CD4-positive, alpha-beta T cell treated with Interleukin-4 for 4 hours (primary cell): ENCODE measurements around the gene THRA.
A peak's percentile ranks its signal among the peaks of the same experiment; 100 is the strongest.

ENCODE experiments used
- DNase-seq: peaks from one replicate; pipeline ENCODE4 v3.0.0-alpha.2; 2020

Gene THRA

GRCh38 chr17:40086150-40087044, 23.6 kb downstream of the THRA start:
- peak; percentile 49 for DNase-seq

- no peak for DNase-seq
Observed at GRCh38 chr17:40087049-40087794, 24.5 kb downstream of the THRA start.

- no peak for DNase-seq
Observed at GRCh38 chr17:40087903-40088718, 25.3 kb downstream of the THRA start.

- DNase-seq, result no peak
Observed at GRCh38 chr17:40089077-40089895, 26.5 kb downstream of the THRA start.

DNA sequence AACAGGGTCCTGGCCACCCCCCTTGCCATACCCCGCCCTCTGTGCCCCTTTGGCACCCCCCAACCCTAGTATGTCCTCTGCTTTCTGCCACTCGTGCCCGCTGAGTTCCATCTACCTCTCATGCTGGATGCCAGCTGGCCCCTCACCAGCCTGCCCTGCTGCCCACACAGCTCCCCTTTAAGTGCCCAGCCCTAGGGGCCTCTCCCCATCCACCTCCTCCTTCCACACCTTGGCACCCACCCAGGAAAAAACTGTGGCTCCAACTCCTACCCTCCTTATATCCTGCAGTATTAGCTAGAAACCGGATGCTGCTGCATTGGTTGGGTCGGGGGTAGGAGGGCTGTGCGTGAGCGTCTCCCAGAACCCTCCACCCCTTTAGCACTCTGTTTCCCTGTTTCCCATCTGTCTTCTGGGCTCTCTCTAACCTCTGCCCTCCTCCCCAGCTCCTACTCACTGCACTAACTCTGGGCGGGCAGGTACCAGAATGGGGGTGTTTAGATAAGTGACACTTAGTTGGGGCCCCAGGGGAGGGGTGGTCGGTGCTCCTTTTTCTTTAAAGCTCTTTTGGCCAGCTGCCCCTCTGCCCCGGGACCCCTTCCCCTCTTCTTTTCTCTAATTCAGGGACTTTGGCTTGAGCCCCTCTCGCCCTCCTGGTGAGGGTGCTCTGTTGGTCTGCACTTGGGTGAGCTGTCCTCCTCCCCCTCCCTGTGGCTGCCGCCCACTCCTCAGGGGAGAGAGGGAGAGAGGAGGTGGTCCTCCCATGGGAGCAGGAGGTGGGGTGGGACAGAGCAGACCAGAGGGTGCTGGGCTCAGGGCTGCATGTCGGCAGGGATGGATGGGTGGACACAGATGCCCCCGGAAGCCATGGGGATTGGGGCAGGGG, 27.7 kb downstream of the THRA start:
- no peak for DNase-seq

DNA sequence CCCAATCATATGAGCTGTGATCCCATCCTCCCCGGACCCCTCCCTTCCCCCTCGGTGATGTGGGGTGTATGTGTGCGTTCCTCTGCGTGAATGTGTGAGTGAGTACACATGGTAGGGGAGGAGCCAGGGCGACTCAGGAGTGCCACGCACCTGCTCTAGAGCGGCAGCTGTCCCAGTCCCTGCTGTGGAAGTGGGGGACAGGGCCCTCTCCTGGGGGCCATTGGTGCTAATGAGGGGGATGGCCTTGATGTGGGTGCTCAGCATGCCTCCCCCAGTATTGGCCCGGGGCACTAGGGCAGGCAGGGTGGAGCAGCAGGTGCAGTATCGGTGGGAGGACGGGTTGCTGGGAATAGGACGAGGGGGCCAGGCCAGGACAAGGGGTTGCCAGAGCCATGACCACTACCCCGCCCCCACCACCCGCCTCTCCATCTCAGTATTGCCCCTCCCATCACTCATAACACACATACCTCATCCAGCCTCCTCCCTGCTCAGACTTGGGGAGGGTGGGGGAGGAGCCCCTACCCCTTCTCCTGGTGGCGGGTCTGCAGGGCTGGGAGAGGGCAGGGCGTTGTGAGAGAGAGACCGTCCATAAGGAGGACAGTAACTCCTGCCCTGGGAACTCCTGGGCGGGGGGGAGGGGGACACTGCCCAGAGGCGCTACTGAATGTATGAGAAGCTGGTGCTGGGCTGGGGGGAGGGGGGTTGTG, 29.1 kb downstream of the THRA start:
- no peak for DNase-seq

GRCh38 chr17:40092581-40092980, 29.8 kb downstream of the THRA start:
- no peak for DNase-seq

DNA sequence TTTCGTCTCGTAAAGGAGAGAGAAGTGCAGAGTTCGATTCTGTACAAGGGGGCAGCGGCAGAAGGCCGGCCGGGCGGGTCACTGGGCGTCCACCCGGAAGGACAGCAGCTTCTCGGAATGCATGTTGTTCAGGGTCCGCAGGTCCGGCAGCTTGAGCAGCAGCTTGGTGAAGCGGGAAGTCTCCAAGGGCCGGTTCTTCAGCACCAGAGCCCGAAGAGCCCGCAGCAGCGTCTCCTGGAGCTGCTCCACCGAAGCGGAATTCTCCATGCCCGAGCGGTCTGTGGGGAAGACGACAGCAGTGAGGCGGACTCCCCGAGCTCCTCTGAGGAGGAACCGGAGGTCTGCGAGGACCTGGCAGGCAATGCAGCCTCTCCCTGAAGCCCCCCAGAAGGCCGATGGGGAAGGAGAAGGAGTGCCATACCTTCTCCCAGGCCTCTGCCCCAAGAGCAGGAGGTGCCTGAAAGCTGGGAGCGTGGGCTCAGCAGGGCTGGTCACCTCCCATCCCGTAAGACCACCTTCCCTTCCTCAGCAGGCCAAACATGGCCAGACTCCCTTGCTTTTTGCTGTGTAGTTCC, 30.3 kb downstream of the THRA start:
- DNase-seq, result no peak

GRCh38 chr17:40093580-40094201, 30.9 kb downstream of the THRA start:
- DNase-seq, result no peak

DNA sequence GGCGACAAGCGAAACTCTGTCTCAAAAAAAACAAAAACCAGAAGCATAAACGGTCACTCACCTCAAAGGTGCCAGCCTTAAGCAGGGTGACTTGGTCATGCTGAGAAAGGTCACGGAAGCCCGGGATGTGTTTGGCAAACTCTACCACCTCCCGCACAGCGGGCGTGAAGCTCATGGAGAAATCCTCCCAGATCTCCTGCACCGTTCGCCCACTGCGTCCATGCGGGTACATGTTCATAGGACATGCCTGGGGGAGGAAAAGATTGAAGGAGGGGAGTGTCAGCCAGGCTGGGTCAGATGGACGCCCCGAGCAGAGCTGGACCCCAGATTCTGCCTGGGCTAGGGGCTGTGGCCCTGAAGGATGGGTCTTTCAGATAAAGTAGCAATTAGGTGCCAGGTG, 32.1 kb downstream of the THRA start:
- no peak for DNase-seq

GRCh38 chr17:40095351-40095943, 32.7 kb downstream of the THRA start:
- DNase-seq, result no peak

GRCh38 chr17:40095944-40096791, 33.4 kb downstream of the THRA start:
- peak; percentile 99 for DNase-seq

DNA sequence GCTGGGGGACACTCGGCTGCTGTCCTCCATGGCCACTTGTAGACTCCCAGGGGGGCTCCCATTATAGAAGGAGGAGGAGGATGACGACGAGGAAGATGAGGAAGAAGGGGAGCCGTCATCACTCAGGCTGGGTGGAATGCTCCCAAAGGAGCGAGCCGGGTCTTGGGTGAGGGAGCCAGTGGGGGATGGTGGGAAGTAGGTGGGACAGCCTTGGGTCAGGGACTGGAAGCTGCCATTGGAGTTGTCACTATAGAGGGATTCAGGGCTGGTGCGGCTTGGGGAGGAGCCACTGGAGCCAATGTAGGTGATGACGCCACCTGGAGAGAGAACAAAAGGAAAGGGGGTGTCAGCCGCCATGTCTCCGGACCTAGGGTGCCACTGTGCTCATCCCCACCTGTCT, 34.3 kb downstream of the THRA start:
- no peak for DNase-seq

GRCh38 chr17:40097931-40098845, 35.4 kb downstream of the THRA start:
- DNase-seq, result peak; percentile 22

DNA sequence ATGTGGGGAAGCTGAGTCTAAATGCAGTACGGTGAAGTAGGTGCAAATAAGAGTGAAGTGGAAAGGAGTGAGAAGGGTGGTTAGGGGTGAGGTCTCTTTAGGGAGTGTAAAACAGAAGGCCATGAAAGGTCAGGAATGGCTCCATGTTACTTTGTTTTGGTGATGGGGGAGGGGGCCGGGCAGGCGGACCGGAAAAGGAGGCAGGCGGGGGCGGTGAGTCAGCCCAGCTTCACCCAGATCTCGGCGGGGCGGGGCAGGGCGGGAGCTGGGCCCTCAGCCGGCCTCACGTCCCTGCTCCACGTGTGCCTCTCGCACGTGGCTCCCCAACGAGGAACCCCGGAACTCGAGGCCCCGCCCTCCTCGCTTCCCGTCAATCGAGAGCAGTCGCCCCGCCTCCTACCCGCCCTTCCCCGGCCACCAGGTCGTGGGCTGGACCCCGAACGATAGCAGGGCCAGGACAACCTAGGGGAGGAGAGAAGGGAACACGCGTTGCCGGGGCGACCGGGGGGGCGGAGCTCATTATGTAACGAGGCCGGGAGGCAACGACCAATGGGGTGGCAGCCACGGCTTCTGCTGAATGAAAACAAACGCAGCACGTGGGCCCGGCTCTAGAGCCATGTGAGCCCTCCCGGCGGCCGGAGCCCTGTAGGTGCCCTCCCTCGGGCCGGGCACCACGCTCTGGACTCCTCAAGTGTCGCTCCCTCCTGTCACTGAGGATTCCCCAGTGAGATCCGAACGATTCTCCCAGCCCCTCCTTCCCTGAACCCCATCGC, 36.3 kb downstream of the THRA start:
- peak; percentile 100 for DNase-seq
